Right lobe of liver (tissue), 6 donors: ENCODE measurements around the gene IFT43. TPM values are rescaled to one million over a fixed set of nuclear protein-coding genes. Genes with fewer than 3 reads are reported as not detected.
A peak's percentile ranks its signal among the peaks of the same experiment; 100 is the strongest.

ENCODE experiments used
- ATAC-seq, 4 donors: fragments of 200-7000 bp; cut with Tn5 transposase; one replicate each; pipeline ENCODE4 v1.9.1; 2020; ENCODE audit warnings: mild to moderate bottlenecking in 4 of 4, moderate library complexity in 4 of 4
- DNase-seq, 3 donors: peaks; one replicate each; pipeline ENCODE4 v3.0.0-alpha.2; 2020
- H3K27ac ChIP-seq, 3 donors: fragments of 200-600 bp; one replicate each; pipeline ENCODE4 v1.8.0; 2022
- H3K27me3 ChIP-seq, 2 donors: fragments of 200-600 bp; one replicate each; pipeline ENCODE4 v1.8.0; 2022
- H3K36me3 ChIP-seq, 4 donors: fragments of 200-600 bp; sonication (generic) in 1 of 4; one replicate each; pipeline versions ENCODE4 v1.5.1 to v1.8.0; 2017 to 2022; ENCODE audit warnings: control low read depth in 1 of 4
- H3K4me1 ChIP-seq, 4 donors: fragments of 200-600 bp; sonication (generic) in 1 of 4; one replicate each; pipeline versions ENCODE4 v1.5.1 to v1.8.0; 2017 to 2022; ENCODE audit warnings: control low read depth in 1 of 4
- H3K4me3 ChIP-seq, 3 donors: fragments of 200-600 bp; one replicate each; pipeline ENCODE4 v1.8.0; 2022
- H3K9me3 ChIP-seq, 4 donors: fragments of 200-600 bp; sonication (generic) in 1 of 4; one replicate each; pipeline versions ENCODE4 v1.5.1 to v1.8.0; 2017 to 2022; ENCODE audit warnings: control low read depth in 1 of 4
- CTCF ChIP-seq, 4 donors: fragments of 200-600 bp in 3 of 4; fragments of 450-650 bp in 1 of 4; IDR thresholded peaks; one replicate each; pipeline versions ENCODE4 v1.5.1 to v1.8.0; 2016 to 2022; ENCODE audit warnings: antibody characterized with exemption in 4 of 4, mild to moderate bottlenecking in 2 of 4
- POLR2A ChIP-seq: fragments of 450-650 bp; IDR thresholded peaks from one replicate; pipeline ENCODE4 v1.6.1; 2017; ENCODE audit warnings: antibody characterized with exemption, mild to moderate bottlenecking
- WGBS: methylation state at CpG from one replicate; pipeline ENCODE4 v1.1.6; 2018; ENCODE audit warnings: low coverage, low lambda C conversion rate; ENCODE audit not compliant: insufficient coverage; ENCODE audit errors: missing lambda C conversion rate; 5-methylcytosine and 5-hydroxymethylcytosine counted together
- intact Hi-C, 2 donors: fragments of 100-400 bp; cut with DNase I; formaldehyde crosslinking; loops; one replicate each; pipeline versions ENCODE4 v1.11.2 to v1.14.1; 2022
- total RNA-seq, 6 experiments: library from RNA; depleted of rRNA in 2 of 6; stranded (reverse); fragments of >200 nt in 2 of 6; fragmentation: NEBNext Ultra II Directional in 3 of 6; extraction: Animal tissue kit (Norgen Biotek cat#: 25700) in 3 of 6; gene quantifications; one replicate each; pipeline versions ENCODE4 v1.1.0 to v1.2.4, GENCODE V29; 2016 to 2023
- donor health status: DM: no; HTN: yes; CAD: no.
- donor health status: DM: no; HTN: no; CAD: no.
- donor health status: DM: no; HTN: no; CAD: no.
- donor health status: DM: no; HTN: yes; CAD: no.
- donor health status: DM: no; HTN: yes; CAD: no.

Gene IFT43
- total RNA-seq, 6 experiments from 2014 or later, result 13.8 to 36.6 (median 20.7) TPM

- Histone ChIP-seq H3K36me3 (no peaks in the 10 kb centered on the region), H3K27me3 (no peaks in the 10 kb centered on the region), H3K9me3 (no peaks in the 10 kb centered on the region), H3K4me1 (no peaks in the 10 kb centered on the region), H3K4me3 (no peak overlapping the region), H3K27ac (no peak overlapping the region)
- no peak for DNase-seq
- intact Hi-C loops, result no loop called here
- peak in 3 of 4 donors; percentile 27 to 42 (median 28) for ATAC-seq
- WGBS, result 66% methylated on average over 3 of the region's 16 CpGs
- no peak for TF ChIP-seq POLR2A
- peak in 1 of 4 donors; percentile 5 for TF ChIP-seq CTCF (IDR thresholded peaks at IDR 0.05)
These were observed 105.2 kb downstream of the IFT43 start for GRCh38 chr14:76090616-76091391.

GRCh38 chr14:76093077-76093476, 107.5 kb downstream of the IFT43 start:
- Histone ChIP-seq H3K4me3 (no peak overlapping the region), H3K36me3 (no peaks in the 10 kb centered on the region), H3K27ac (no peak overlapping the region), H3K4me1 (no peaks in the 10 kb centered on the region), H3K27me3 (no peaks in the 10 kb centered on the region), H3K9me3 (no peaks in the 10 kb centered on the region)
- intact Hi-C loops, result no loop called here
- ATAC-seq (no peak), DNase-seq (no peak)
- no CpG with 5 or more reads among the region's 2 CpGs for WGBS
- no peak for TF ChIP-seq POLR2A
- no peak for TF ChIP-seq CTCF (IDR thresholded peaks at IDR 0.05)

GRCh38 chr14:76096257-76096656, 110.7 kb downstream of the IFT43 start:
- Histone ChIP-seq H3K27me3 (no peaks in the 10 kb centered on the region), H3K27ac (no peak overlapping the region), H3K4me1 (no peaks in the 10 kb centered on the region), H3K9me3 (no peaks in the 10 kb centered on the region), H3K36me3 (no peaks in the 10 kb centered on the region), H3K4me3 (no peak overlapping the region)
- 90% methylated on average over 5 of the region's 5 CpGs for WGBS
- no peak for TF ChIP-seq CTCF (IDR thresholded peaks at IDR 0.05)
- no peak for TF ChIP-seq POLR2A
- DNase-seq, result no peak
- ATAC-seq, result no peak
- intact Hi-C loops, result no loop called here

GRCh38 chr14:76097547-76097946, 112.0 kb downstream of the IFT43 start:
- no peak overlapping the region for H3K27ac ChIP-seq
- no peak for DNase-seq
- H3K9me3 ChIP-seq, result no peaks in the 10 kb centered on the region
- ATAC-seq, result no peak
- 74% methylated on average over 7 of the region's 7 CpGs for WGBS
- TF ChIP-seq POLR2A (no peak), CTCF (IDR thresholded peaks at IDR 0.05) (no peak)
- no peaks in the 10 kb centered on the region for H3K36me3 ChIP-seq
- H3K4me1 ChIP-seq, result no peaks in the 10 kb centered on the region
- H3K27me3 ChIP-seq, result no peaks in the 10 kb centered on the region
- H3K4me3 ChIP-seq, result no peak overlapping the region
- intact Hi-C loops, result no loop called here
